WTC11 (cell line): ENCODE measurements around the gene NEBL.

Experiments
- AFF4 ChIP-seq: sonication (generic); formaldehyde crosslinking; IDR thresholded peaks from 2 replicates; pipeline ENCODE4 v1.8.1; 2023; ENCODE audit warnings: mild to moderate bottlenecking, missing genetic modification reagents, borderline replicate concordance
- CTCF ChIP-seq: fragments of 200-600 bp; IDR thresholded peaks from 2 replicates; pipeline ENCODE4 v1.8.0; 2022; ENCODE audit warnings: antibody characterized with exemption
- HMGXB4 ChIP-seq: sonication (generic); formaldehyde crosslinking; IDR thresholded peaks from 2 replicates; pipeline ENCODE4 v1.8.1; 2023; ENCODE audit warnings: mild to moderate bottlenecking, moderate library complexity, missing genetic modification reagents
- MLX ChIP-seq: sonication (generic); formaldehyde crosslinking; IDR thresholded peaks from 2 replicates; pipeline ENCODE4 v1.8.1; 2023; ENCODE audit warnings: mild to moderate bottlenecking, missing genetic modification reagents, moderate library complexity
- TCF7 ChIP-seq: sonication (generic); formaldehyde crosslinking; IDR thresholded peaks from 2 replicates; pipeline ENCODE4 v1.8.0; 2022; ENCODE audit warnings: mild to moderate bottlenecking, low read depth, missing genetic modification reagents, moderate library complexity
- TEAD4 ChIP-seq: sonication (generic); formaldehyde crosslinking; IDR thresholded peaks from 2 replicates; pipeline ENCODE4 v1.8.0; 2022; ENCODE audit warnings: mild to moderate bottlenecking, missing genetic modification reagents

GRCh38 chr10:20877986-20878983, 18.8 kb downstream of the NEBL start:
- no peak for TF ChIP-seq TCF7
- no peak for TF ChIP-seq MLX (CRISPR knock-in tag)
- TF ChIP-seq CTCF, result no peak
- TF ChIP-seq AFF4, result no peak
- TF ChIP-seq TEAD4 (CRISPR knock-in tag), result no peak
- TF ChIP-seq HMGXB4, result no peak
